Breast epithelium (tissue), 3 donors: ENCODE data around the gene THSD4.

ENCODE experiments used
- POLR2A ChIP-seq: fragments of 450-650 bp; IDR thresholded peaks from one replicate; pipeline ENCODE4 v1.6.1; 2016; ENCODE audit warnings: antibody characterized with exemption, mild to moderate bottlenecking, moderate library complexity
- POLR2AphosphoS5 ChIP-seq, 3 donors: sonication (generic); formaldehyde crosslinking; IDR thresholded peaks; one replicate each; pipeline ENCODE4 v1.6.1; 2017; ENCODE audit warnings: antibody characterized with exemption in 3 of 3
- TF ChIP-seq, protein P1 (sequence below), 3 donors: fragments of 450-650 bp; IDR thresholded peaks; one replicate each; pipeline ENCODE4 v1.5.1; 2016 to 2017; ENCODE audit warnings: antibody characterized with exemption in 3 of 3, mild to moderate bottlenecking in 3 of 3, moderate library complexity in 3 of 3

GRCh38 chr15:71678605-71679004 is 563.3 kb downstream of the THSD4 start:
- TF ChIP-seq, protein P1, sequence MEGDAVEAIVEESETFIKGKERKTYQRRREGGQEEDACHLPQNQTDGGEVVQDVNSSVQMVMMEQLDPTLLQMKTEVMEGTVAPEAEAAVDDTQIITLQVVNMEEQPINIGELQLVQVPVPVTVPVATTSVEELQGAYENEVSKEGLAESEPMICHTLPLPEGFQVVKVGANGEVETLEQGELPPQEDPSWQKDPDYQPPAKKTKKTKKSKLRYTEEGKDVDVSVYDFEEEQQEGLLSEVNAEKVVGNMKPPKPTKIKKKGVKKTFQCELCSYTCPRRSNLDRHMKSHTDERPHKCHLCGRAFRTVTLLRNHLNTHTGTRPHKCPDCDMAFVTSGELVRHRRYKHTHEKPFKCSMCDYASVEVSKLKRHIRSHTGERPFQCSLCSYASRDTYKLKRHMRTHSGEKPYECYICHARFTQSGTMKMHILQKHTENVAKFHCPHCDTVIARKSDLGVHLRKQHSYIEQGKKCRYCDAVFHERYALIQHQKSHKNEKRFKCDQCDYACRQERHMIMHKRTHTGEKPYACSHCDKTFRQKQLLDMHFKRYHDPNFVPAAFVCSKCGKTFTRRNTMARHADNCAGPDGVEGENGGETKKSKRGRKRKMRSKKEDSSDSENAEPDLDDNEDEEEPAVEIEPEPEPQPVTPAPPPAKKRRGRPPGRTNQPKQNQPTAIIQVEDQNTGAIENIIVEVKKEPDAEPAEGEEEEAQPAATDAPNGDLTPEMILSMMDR (IDR thresholded peaks at IDR 0.05): no peak
- TF ChIP-seq POLR2A: no peak
- no peak for TF ChIP-seq POLR2AphosphoS5 (IDR thresholded peaks at IDR 0.05)
